NCI-H748 treated with DMSO at 0.1 percent for 48 hours (cell line): ENCODE measurements around the gene CDC5L.
A peak's percentile ranks its signal among the peaks of the same experiment; 100 is the strongest.
"Not testable (repeated sequence)": the region's sequence is repeated elsewhere in the genome, so short reads cannot be mapped to it uniquely, and the experiment has no call there.

Experiments used
- DNase-seq: peaks from one replicate; lab custom pipeline; 2025; lab: John Stamatoyannopoulos, UW

The CDC5L gene

DNA sequence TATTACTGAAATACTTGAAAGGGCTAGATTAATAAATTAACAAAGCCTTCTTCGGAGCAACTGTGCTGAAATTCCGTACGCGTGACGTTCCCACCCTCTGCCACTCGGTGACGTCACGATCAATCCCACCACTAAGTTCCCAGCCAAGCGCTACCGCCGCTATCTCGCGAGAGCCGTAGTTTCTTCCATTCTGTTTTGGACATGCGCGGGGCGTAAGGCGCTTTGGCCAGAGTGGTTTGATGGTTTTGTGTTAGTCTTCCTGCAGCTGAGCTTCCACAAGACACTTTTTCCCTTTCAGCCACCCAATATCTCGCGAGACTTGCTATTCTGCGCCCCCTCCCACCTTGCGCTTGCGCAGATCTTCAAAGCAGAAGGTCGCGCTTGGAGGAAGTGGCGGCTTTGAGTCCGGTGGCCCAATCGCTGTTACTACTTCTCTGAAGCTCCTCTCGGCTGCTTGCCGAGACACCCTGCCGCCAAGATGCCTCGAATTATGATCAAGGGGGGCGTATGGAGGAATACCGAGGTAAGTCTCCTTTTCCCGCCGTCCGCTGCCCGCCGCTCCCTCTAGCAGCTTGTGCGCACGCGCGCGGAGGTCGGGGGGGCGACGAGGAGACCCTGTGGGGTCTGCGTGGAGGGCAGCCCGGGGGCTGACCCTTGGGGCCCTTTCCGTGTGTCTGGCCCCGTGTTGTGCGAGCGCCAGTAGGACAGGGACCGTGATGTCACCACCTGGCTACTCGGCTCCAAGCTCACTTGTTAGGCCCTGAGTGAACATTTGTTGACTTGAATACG is at the start of gene CDC5L:
Gene CDC5L, plus strand, starts transcription at position 361 of the 789 bp plus-strand sequence. Its CDS starts 118 bp downstream, at position 479.
- peak; percentile 100 for DNase-seq

DNA sequence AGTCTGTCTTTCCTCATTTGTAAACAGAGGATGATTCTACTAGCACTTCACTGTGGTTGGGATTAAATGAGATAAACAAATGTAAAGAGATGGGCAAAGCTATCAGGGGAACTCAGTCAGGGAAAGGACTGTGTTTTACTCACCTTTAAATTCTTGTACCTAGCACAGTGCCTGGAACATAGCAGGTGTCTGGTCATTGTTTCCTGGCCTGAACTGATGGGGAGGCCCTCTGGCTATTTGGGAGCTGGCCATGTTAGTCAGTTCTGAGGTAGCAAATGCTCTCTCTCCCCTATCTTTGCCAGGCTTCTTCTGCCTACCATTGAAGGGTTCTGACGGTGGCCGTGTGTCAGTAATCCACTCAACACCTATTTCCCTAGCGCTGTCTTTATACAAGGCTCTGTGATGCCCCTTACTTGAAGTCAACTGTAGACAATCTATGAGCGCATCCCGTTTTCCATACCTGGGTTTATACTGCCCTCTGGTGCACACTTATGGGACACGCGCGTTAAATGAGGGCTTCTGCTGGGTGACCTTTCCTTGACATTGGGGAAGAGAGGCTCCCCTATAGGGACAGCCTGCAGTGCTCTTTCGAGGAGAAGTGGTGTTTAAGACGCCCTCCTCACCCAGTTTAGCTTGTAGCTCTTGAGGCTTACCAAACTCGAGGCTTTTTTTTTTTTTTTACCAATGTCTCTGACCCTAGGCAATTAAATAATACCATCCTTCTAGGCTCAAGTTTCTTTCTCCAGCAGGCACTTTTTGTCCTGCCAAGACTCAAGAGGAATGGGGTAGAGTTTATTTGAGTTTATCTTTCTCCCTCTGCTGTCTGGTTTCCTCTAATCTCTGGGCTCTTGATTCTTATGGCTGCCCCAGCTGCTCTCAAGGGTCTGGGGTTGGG is 49.0 kb upstream of the CDC5L start:
- peak; percentile 79 for DNase-seq

DNA sequence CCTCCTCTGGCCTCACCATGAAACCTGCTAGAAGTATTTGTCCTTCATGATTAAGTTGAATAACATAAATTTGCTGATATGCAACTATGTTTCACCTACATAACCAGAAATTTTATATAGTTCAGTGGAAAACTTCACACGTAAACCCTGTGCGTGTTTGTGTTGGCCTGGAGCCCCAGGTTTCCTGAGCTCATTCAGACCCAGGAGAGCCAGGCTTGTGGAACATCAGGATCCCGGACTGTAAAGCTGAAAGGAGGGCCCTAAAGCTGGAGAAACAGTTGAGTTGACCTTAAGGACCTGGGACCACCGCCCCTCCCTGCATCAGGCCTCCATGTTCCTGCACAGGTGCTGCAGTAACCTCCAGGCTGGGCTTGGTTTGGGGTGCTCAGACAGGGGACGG is 48.2 kb upstream of the CDC5L start:
- no peak for DNase-seq

- DNase-seq, result no peak
Measured at GRCh38 chr6:44339763-44340625, 47.5 kb upstream of the CDC5L start.

- no peak for DNase-seq
Measured at GRCh38 chr6:44341095-44341890, 46.2 kb upstream of the CDC5L start.

- DNase-seq, result peak; percentile 7
Measured at GRCh38 chr6:44342052-44342451, 45.5 kb upstream of the CDC5L start.

GRCh38 chr6:44342489-44342888 is 45.0 kb upstream of the CDC5L start, which contains the start of gene SPATS1:
Gene SPATS1 (plus strand): TSS chr6:44342650. CDS start chr6:44343096, 446 bp downstream.
- DNase-seq, result no peak

DNA sequence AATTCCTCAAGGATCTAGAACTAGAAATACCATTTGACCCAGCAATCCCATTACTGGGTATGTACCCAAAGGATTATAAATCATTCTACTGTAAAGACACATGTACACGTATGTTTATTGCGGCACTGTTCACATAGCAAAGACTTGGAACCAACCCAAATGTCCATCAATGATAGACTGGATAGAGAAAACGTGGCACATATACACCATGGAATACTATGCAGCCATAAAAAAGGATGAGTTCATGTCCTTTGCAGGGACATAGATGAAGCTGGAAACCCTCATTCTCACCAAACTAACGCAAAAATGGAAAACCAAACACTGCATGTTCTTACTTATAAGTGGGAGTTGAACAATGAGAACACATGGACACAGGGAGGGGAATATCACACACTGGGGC is 40.7 kb upstream of the CDC5L start:
- not testable (repeated sequence) for DNase-seq

GRCh38 chr6:44349904-44350649 is 37.4 kb upstream of the CDC5L start:
- no peak for DNase-seq

GRCh38 chr6:44350650-44350994 is 36.9 kb upstream of the CDC5L start:
- DNase-seq, result not testable (repeated sequence)

GRCh38 chr6:44352259-44352658 is 35.2 kb upstream of the CDC5L start:
- no peak for DNase-seq

DNA sequence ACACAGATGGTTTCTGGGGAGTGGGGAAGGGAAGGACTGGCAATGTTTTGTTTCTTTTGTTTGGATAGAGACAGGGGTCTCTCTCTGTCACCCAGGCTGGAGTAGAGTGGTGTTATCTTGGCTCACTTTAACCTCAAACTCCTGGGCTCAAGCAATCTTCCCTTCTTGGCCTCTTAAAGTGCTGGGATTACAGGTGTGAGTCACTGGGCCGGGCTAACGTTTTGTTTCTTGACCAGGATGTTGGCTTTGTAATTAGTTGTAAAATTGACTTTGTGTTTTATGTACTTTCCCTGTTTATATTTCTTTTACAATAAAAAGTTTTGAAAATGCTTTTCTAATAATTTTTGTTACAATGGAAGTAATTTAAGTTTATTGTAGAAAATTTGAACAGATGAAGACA is 34.2 kb upstream of the CDC5L start:
- no peak for DNase-seq

- no peak for DNase-seq
Measured at GRCh38 chr6:44355640-44356039, 31.9 kb upstream of the CDC5L start.

DNA sequence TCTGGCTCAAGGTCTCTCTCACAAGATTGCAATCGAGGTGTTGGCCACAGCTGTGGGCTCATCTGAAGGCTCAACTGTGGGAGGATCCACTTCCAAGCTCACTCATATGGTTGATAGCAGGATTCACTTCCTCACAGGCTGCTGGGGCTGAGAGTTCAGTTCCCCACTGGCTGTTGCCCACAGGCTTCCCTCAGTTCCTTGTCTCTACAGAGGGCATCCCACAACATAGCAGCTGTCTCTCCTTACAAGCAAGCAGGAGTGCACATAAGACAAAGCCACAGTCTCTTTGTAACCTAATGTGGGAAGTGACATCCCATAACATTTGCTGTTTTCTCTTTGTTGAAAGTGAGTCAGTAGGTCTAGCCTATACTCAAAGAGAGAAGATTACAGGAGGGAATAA is 31.0 kb upstream of the CDC5L start:
- no peak for DNase-seq

DNA sequence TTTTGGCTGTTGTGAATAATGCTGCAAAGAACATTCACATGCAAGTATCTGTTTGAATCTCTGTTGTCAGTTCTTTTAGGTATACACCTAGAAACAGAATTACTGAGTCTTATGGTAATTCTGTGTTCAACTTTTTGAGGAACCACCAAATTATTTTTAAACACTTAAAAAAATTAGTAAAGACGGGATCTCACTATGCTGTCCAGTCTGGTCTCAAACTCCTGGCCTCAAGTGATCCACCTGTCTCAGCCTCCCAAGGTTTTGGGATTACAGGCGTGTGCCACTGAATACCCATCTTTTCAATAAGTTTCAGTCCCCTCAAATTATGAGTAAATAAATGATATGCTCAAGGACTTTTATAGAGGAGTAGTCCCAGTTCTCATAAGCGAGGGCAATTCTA is 27.5 kb upstream of the CDC5L start:
- DNase-seq, result no peak

DNA sequence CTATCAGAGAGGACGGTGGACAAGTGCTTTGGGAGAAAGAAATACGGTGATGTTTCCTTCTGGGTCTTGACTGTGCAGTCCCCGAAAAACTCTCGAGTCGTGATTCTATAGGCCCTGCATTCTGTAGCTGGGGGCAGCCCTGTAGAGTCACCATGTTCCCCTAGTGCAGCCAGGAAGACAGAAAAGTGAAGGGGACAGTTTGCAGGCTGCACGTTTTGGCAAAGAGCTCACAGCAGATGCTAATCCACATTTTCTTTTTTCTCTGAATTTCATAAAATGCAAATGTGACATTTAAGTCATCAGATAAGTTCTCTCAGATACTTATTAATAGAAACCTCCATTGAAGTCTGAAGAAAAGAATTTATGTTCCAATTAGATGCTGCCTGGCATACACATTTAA is 25.6 kb upstream of the CDC5L start:
- DNase-seq, result no peak

DNA sequence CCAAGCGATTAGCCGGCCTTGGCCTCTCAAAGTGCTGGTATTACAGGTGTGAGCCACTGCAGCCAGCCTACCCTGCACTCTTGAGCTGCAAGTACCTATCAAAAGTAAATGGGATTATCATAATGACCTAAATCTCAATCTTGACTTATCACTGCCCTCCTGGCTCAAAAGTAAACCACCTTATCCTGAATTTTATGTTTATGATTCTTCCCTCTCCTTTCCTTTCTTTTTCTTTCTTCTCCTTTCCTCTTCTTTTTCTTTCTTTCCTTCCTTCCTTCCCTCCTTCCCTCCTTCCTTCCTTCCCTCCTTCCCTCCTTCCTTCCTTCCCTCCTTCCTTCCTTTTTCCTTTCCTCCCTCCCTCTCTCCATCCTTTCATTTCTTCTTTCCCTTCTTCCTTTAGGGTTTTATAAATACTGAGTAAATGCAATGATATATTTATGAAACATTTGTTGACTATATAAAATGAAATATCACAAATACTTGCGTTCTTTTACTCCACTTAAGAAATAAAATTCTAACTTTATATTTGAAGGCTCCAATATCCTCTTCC is 24.1 kb upstream of the CDC5L start:
- no peak for DNase-seq

DNA sequence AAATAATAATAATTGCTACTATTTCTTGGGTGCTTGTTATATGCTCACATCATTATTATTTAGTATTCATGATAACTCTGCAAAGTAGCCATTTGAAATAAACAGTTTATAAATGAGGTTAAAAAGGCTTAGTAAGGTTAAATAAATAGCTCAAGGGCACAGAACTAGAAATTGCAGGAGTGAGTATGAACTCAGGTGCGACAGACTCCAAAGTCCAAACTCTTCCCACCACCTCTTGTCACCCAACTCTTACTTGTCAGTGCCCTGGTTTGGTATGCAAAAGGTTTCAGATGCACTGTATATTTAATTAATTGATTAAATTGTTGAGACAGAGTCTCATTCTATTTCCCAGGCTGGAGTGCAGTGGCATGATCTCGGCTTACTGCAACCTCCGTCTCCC is 20.7 kb upstream of the CDC5L start:
- DNase-seq, result no peak

DNA sequence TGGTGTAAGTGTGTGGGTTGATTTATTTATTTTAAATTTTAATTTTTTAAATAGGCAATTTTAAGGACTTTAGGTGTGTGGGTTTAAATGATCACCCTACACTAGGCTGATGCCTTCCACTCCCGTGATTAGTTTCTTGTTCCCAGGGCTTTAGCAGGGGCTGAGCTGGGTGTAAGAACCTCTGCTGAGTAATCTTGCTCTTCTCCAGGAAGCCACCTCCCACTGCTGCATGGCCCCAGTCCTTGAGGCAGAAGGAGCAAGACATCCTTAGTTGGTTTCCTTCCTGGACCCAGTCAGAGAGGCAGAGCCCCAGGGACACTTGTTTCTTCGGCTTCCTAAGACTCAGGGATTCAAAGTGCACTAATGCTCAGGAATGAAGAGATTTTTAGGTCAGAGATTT is 19.8 kb upstream of the CDC5L start:
- DNase-seq, result no peak

DNA sequence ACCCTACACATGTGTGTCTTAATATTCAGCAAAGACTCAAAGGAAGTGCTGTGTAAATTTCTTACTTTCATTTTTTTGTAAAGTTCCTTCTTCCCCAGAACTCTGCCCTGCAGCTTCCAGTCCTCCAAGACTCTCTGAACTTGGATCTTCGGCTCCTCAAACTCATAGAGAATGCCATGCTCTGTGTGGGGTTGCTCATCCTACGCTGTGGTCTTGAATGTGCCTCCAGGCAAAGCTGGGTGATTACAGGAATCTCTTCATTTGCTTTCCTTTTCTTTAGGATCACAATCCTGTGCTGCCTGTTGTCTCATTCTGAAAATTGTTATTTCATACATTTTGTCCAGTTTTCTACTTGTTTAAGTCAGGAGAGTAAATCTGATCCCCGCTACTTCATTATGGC is 14.5 kb upstream of the CDC5L start:
- DNase-seq, result no peak
